GM19324 (cell line): ENCODE measurements around the gene DEAF1.

Source experiments
- ATAC-seq: cut with Tn5 transposase; IDR thresholded peaks from one replicate; pipeline ENCODE4 v1.9.1; 2021; ENCODE audit warnings: mild to moderate bottlenecking, moderate library complexity; ENCODE audit not compliant: unreplicated experiment, low FRiP score

The DEAF1 gene

GRCh38 chr11:615504-616319 lies 79.3 kb downstream of the DEAF1 start, which contains the start of gene IRF7:
Gene IRF7, minus strand, starts transcription at chr11:615950. Its CDS starts 586 bp downstream, at chr11:615364.
- ATAC-seq: peak; percentile 77

- ATAC-seq: peak; percentile 3
Observed at GRCh38 chr11:614623-615503, 80.2 kb downstream of the DEAF1 start.

GRCh38 chr11:614021-614622 lies 80.9 kb downstream of the DEAF1 start:
- no peak for ATAC-seq

DNA sequence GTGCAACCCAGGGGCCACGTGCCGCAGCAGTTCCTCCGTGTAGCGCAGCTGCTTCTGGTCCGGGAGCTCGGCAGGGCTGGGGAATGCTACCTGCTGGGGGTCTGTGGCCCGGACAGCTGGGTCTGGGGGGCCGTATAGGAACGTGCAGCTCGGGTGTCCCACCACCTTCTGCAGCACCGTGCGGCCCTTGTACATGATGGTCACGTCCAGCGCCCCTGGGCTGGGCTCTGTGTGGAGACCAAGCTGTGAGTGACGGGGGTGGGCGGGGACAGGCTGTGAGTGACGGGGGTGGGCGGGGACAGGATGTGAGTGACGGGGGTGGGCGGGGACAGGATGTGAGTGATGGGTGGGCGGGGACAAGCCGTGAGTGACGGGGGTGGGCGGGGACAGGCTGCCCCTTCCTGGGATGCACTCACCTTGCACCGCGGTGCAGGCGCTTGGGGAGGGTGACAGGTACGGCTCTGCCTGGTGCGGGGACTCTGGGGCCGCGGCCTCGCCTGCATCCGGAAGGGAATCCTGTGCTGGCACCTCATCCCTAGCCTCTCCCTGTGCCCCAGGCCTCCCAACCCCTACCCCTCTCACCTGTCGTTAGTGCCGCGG lies 81.6 kb downstream of the DEAF1 start:
- no peak for ATAC-seq

DNA sequence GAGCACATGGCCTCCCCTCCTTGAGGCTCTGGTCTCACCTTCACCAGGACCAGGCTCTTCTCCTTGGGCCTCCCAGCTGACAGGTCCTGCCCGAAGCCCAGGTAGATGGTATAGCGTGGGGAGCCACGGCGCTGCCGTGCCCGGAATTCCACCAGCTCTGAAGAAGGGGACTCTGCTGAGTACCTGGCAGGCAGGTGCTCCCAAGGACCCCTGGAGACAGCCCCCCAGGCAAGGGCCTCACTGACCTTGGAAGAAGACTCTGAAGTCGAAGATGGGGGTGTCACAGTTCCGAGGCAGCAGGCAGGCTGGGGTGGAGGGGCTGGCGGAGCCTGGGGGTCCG lies 82.1 kb downstream of the DEAF1 start:
- ATAC-seq: no peak

DNA sequence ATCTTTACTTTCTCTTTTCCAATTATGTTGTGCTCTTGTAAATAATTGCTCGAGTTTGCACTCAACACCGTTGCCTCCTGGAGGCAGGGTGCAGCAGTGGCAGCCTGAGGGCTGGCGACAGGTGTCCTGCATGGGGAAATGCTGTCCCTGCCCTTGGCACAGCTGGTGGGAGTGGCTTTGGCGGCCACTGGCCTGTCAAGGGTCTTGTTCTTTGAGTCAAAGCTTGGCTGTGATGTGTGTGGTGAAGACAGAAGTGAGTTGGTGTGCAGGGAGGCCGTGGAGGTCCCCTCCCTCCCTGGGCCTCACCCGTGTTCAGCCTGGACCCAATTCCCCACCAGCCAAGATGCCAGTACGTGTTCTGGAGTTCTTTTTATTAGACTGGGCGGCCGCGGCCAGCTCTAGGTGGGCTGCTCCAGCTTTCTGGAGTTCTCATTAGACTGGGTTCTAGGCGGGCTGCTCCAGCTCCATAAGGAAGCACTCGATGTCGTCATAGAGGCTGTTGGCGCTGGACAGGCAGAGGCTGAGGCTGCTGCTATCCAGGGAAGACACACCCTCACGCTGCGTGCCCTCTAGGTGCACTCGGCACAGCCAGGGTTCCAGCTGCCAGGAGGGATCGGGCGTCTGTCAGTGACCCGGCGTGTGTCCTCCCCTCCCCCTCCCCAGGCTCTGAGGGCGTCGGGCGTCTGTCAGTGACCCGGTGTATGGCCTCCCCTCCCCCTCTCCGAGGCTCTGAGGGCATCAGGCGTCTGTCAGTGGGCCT lies 82.6 kb downstream of the DEAF1 start:
- ATAC-seq: no peak

- ATAC-seq: no peak
Observed at GRCh38 chr11:611001-611996, 83.7 kb downstream of the DEAF1 start.

DNA sequence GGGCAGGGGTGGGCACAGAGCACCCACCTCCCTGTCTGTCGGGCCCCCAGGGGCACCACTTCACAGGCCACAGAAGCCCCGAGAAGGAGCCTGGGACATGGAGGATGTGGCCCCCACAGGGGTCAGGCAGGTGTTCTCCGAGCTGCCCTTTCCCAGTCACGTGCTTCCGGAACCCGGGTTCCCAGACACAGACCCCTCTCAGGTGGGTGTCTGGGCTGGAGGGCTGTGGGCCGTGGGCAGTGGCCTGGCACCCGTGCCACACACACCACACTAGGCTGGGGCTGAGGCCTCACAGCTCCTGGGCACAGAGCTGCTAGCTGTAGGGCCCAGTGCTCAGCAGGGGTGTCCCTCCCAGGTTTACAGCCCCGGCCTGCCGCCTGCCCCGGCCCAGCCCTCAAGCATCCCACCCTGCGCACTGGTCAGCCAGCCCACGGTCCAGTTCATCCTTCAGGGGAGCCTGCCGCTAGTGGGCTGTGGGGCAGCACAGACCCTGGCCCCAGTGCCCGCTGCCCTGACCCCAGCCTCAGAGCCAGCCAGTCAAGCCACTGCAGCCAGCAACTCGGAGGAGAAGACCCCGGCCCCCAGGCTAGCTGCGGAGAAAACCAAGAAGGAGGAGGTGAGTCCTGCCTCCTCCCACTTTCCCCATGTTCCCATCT lies 84.7 kb downstream of the DEAF1 start:
- ATAC-seq: no peak

DNA sequence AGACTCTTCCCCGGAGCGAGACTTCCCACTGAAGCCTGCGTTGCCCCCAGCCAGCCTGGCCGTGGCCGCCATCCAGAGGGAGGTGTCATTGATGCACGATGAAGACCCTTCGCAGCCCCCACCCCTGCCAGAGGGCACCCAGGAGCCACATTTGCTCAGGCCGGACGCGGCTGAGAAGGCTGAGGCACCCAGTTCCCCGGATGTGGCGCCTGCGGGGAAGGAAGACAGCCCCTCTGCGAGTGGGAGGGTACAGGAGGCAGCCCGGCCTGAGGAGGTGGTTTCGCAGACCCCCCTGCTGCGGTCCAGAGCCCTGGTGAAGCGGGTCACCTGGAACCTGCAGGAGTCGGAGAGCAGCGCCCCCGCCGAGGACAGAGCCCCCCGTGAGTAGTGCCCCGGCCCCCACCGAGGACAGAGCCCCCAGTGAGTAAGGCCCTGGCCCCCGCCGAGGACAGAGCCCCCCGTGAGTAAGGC lies 85.6 kb downstream of the DEAF1 start:
- no peak for ATAC-seq

DNA sequence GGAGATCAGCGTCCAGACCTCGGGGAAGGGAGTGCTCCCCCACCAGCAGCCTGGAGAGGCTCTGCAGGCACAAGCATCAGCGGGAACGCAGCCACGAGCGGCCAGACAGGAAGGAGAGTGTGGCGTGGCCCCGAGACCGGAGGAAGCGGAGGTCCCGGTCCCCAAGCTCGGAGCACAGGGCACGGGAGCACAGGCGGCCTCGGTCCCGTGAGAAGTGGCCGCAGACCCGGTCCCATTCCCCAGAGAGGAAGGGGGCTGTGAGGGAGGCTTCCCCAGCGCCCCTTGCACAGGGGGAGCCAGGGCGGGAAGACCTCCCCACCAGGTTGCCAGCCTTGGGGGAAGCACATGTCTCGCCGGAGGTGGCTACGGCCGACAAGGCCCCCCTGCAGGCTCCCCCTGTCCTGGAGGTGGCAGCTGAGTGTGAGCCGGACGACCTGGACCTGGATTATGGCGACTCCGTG lies 86.2 kb downstream of the DEAF1 start:
- no peak for ATAC-seq

DNA sequence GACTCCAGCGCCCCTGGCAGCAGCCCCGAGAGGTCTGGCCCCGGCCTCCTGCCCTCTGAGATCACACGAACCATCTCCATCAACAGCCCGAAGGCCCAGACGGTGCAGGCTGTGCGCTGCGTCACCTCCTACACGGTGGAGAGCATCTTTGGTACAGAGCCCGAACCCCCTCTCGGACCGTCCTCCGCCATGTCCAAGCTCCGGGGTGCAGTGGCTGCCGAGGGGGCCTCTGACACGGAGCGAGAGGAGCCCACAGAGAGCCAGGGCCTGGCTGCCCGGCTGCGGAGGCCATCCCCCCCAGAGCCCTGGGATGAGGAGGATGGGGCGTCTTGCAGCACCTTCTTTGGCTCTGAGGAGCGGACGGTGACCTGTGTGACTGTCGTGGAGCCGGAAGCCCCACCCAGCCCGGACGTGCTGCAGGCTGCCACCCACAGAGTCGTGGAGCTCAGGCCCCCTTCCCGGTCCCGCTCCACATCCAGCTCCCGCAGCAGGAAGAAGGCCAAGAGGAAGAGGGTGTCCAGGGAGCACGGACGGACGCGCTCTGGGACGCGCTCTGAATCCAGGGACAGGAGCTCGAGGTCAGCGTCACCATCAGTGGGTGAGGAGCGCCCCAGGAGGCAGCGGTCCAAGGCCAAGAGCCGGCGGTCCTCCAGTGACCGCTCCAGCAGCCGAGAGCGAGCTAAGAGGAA lies 86.9 kb downstream of the DEAF1 start:
- ATAC-seq: no peak

GRCh38 chr11:607020-607780 lies 87.8 kb downstream of the DEAF1 start:
- ATAC-seq: no peak

GRCh38 chr11:606245-606644 lies 88.8 kb downstream of the DEAF1 start:
- ATAC-seq: no peak

DNA sequence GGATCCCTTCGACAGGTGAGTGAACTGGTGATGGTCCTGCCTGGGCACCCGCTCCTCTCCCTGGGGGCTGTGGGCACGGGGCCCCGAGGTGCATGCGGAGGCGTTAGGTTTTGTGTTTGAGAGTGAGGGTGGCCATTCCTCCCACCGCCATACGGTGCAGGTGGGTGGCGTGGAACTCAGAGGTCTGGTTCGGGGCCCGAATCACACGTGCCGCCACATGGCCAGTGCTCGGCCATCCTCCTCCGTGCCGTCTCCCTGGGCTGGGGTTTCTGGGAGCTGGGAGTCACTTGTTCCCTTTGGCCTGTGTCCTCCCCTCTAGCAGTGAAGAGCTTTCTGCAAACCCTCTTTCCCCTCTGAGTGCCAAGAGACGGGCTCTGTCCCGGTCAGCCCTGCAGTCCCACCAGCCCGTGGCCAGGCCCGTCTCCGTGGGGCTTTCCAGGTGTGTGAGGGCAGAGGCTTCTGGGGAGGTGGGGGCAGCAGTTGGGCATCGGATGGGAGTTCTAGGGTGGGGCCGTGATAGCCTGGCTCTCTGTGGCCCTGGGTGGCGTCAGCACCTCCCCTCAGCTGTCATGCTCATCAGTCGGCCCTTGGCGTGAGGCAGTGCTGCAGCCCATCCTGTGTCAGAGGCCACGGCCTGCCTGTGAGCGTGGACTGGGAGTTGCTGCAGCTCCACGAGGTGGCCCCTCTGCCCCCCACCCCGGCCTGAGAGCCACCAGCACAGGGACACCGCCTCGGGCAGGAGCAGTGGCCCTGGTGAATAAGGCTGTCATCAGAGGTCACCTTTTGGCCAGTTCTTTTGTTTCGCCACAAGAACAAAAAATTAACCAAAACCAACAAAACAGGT lies 89.5 kb downstream of the DEAF1 start:
- ATAC-seq: no peak

DNA sequence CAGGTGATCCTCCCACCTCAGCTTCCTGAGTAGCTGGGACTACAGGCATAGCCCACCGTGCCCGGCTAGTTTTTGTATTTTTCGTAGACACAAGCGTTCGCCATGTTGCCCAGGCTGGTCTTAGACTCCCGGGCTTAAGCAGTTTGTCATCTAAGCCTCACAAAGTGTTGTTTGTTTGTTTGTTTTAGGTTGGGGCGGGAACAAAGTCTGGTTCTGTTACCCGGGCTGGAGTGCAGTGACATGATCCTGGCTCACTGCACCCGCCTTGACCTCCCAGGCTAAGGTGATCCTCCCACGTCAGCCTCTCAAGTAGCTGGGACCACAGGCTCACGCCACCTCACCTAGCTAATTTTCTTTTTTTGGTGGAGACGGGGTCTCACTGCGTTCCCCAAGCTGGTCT lies 91.9 kb downstream of the DEAF1 start:
- no peak for ATAC-seq
